Omental fat pad (tissue), 4 donors: ENCODE results near the gene STMN1. TPM values are rescaled to one million over a fixed set of nuclear protein-coding genes. Genes with fewer than 3 reads are reported as not detected.
A peak's percentile ranks its signal among the peaks of the same experiment; 100 is the strongest.

Source experiments
- ATAC-seq: fragments of 150-250 bp; one replicate; pipeline ENCODE4 v1.9.1; 2016; ENCODE audit warnings: mild to moderate bottlenecking, moderate library complexity; ENCODE audit not compliant: low FRiP score
- DNase-seq: peaks from one replicate; pipeline ENCODE4 v3.0.0-alpha.2; 2019; ENCODE audit warnings: low spot score
- CTCF ChIP-seq, 3 donors: fragments of 450-650 bp; IDR thresholded peaks; one replicate each; pipeline ENCODE4 v1.5.1; 2016 to 2017; ENCODE audit warnings: antibody characterized with exemption in 3 of 3, mild to moderate bottlenecking in 3 of 3, moderate library complexity in 2 of 3
- total RNA-seq, 4 donors: library from RNA; depleted of rRNA; stranded (reverse); fragments of >200 nt; gene quantifications; one replicate each; pipeline ENCODE4 v1.1.0, GENCODE V29; 2016

The STMN1 gene
- total RNA-seq, 4 donors from 2014 or later: 19.5 to 41.0 (median 29.7) TPM

GRCh38 chr1:25863486-25864262, 42.5 kb downstream of the STMN1 start:
- DNase-seq: no peak
- no peak for TF ChIP-seq CTCF (IDR thresholded peaks at IDR 0.05)
- no peak for ATAC-seq

GRCh38 chr1:25862785-25863485, 43.3 kb downstream of the STMN1 start:
- no peak for ATAC-seq

GRCh38 chr1:25861316-25862286, 44.6 kb downstream of the STMN1 start:
- TF ChIP-seq CTCF (IDR thresholded peaks at IDR 0.05): no peak
- no peak for DNase-seq
- ATAC-seq: no peak

More at GRCh38 chr1:25862785-25863485, 43.3 kb downstream of the STMN1 start:
- no peak for DNase-seq
- no peak for TF ChIP-seq CTCF (IDR thresholded peaks at IDR 0.05)

GRCh38 chr1:25858906-25859789, 47.1 kb downstream of the STMN1 start, which contains the start of gene AUNIP:
TSS of gene AUNIP (minus strand) at chr1:25859457. CDS start at chr1:25859357, 100 bp downstream.
- ATAC-seq (peak; percentile 96), DNase-seq (peak; percentile 69)
- TF ChIP-seq CTCF (IDR thresholded peaks at IDR 0.05): no peak

GRCh38 chr1:25858494-25858893, 47.7 kb downstream of the STMN1 start:
- no peak for TF ChIP-seq CTCF (IDR thresholded peaks at IDR 0.05)
- ATAC-seq (no peak), DNase-seq (no peak)

GRCh38 chr1:25856856-25857255, 49.4 kb downstream of the STMN1 start:
- TF ChIP-seq CTCF (IDR thresholded peaks at IDR 0.05): no peak
- ATAC-seq: no peak
- no peak for DNase-seq
